SK-N-SH treated with all-trans-retinoic acid at 6 μM for 48 hours (cell line): Measurements from ENCODE around the gene CFH.
A peak's percentile ranks its signal among the peaks of the same experiment; 100 is the strongest.
"Not testable (repeated sequence)": the region's sequence is repeated elsewhere in the genome, so short reads cannot be mapped to it uniquely, and the experiment has no call there.

Experiments
- ATAC-seq: fragments of 200-7000 bp; cut with Tn5 transposase; 3 replicates; pipeline ENCODE4 v1.9.1; 2020; ENCODE audit warnings: mild to moderate bottlenecking, moderate library complexity
- ARNTL ChIP-seq: fragments of 450-650 bp; formaldehyde crosslinking; IDR thresholded peaks from 2 replicates; pipeline ENCODE4 v1.5.0; 2020; ENCODE audit warnings: low read depth, mild to moderate bottlenecking, moderate library complexity, borderline replicate concordance
- BACH2 ChIP-seq: fragments of 250-450 bp; sonication (Bioruptor Pico); IDR thresholded peaks from 2 replicates; pipeline ENCODE4 v1.9.0; 2021; ENCODE audit warnings: mild to moderate bottlenecking, borderline replicate concordance
- CREB5 ChIP-seq: fragments of 250-450 bp; sonication (Bioruptor Pico); IDR thresholded peaks from 2 replicates; pipeline ENCODE4 v1.5.1; 2020; ENCODE audit warnings: low read depth, mild to moderate bottlenecking, moderate library complexity
- CSDC2 ChIP-seq: fragments of 250-450 bp; sonication (Bioruptor Pico); IDR thresholded peaks from 2 replicates; pipeline ENCODE4 v1.5.0; 2020; ENCODE audit warnings: mild to moderate bottlenecking, moderate library complexity
- ESRRG ChIP-seq: fragments of 250-450 bp; sonication (Bioruptor Pico); IDR thresholded peaks from 2 replicates; pipeline ENCODE4 v1.6.1; 2021; ENCODE audit warnings: mild to moderate bottlenecking
- ISL1 ChIP-seq: fragments of 250-450 bp; sonication (Bioruptor Pico); IDR thresholded peaks from 2 replicates; pipeline ENCODE4 v2.1.2; 2022; ENCODE audit warnings: mild to moderate bottlenecking, moderate library complexity
- OSR1 ChIP-seq: fragments of 250-450 bp; sonication (Bioruptor Pico); IDR thresholded peaks from 2 replicates; pipeline ENCODE4 v1.8.0; 2022; ENCODE audit warnings: moderate library complexity, mild to moderate bottlenecking, inconsistent platforms
- PATZ1 ChIP-seq: fragments of 250-450 bp; sonication (Bioruptor Pico); IDR thresholded peaks from 2 replicates; pipeline ENCODE4 v1.8.0; 2020; ENCODE audit warnings: mild to moderate bottlenecking, moderate library complexity, borderline replicate concordance
- PPARA ChIP-seq: fragments of 250-450 bp; sonication (Bioruptor Pico); IDR thresholded peaks from 2 replicates; pipeline ENCODE4 v1.5.0; 2020; ENCODE audit warnings: mild to moderate bottlenecking, borderline replicate concordance
- RARB ChIP-seq: fragments of 250-450 bp; sonication (Bioruptor Pico); IDR thresholded peaks from 2 replicates; pipeline ENCODE4 v1.8.0; 2021; ENCODE audit warnings: mild to moderate bottlenecking, moderate library complexity
- TCF4 ChIP-seq: fragments of 250-450 bp; sonication (Bioruptor Pico); IDR thresholded peaks from 2 replicates; pipeline ENCODE4 v1.8.0; 2021; ENCODE audit warnings: mild to moderate bottlenecking, moderate library complexity, borderline replicate concordance
- TOX ChIP-seq: fragments of 250-450 bp; sonication (Bioruptor Pico); IDR thresholded peaks from 2 replicates; pipeline ENCODE4 v1.8.0; 2021; ENCODE audit warnings: mild to moderate bottlenecking, moderate library complexity, borderline replicate concordance
- TSHZ2 ChIP-seq: fragments of 250-450 bp; sonication (Bioruptor Pico); IDR thresholded peaks from 2 replicates; pipeline ENCODE4 v1.5.0; 2020; ENCODE audit warnings: mild to moderate bottlenecking, moderate library complexity
- ZC3H10 ChIP-seq: fragments of 250-450 bp; sonication (Bioruptor Pico); IDR thresholded peaks from 2 replicates; pipeline ENCODE4 v1.5.1; 2021; ENCODE audit warnings: mild to moderate bottlenecking, moderate library complexity
- ZFP3 ChIP-seq: fragments of 250-450 bp; sonication (Bioruptor Pico); IDR thresholded peaks from 2 replicates; pipeline ENCODE4 v1.5.0; 2020; ENCODE audit warnings: mild to moderate bottlenecking, moderate library complexity
- ZNF565 ChIP-seq: fragments of 450-650 bp; formaldehyde crosslinking; conservative IDR thresholded peaks from 2 replicates; pipeline ENCODE4 v1.5.0; 2020; ENCODE audit warnings: low read depth, mild to moderate bottlenecking, moderate library complexity
- ZNF70 ChIP-seq: fragments of 450-650 bp; formaldehyde crosslinking; IDR thresholded peaks from 2 replicates; pipeline ENCODE4 v1.5.0; 2020; ENCODE audit warnings: mild to moderate bottlenecking, moderate library complexity
- ZNF8 ChIP-seq: fragments of 450-650 bp; formaldehyde crosslinking; IDR thresholded peaks from 2 replicates; pipeline ENCODE4 v1.5.0; 2020; ENCODE audit warnings: mild to moderate bottlenecking, moderate library complexity
- TF ChIP-seq, protein P1 (sequence below): fragments of 250-450 bp; sonication (Bioruptor Pico); IDR thresholded peaks from 2 replicates; pipeline ENCODE4 v1.5.1; 2021; ENCODE audit warnings: mild to moderate bottlenecking, moderate library complexity
- TF ChIP-seq, protein P2 (sequence below): fragments of 250-450 bp; sonication (Bioruptor Pico); IDR thresholded peaks from 2 replicates; pipeline ENCODE4 v1.8.0; 2021; ENCODE audit warnings: low read depth, mild to moderate bottlenecking, moderate library complexity, borderline replicate concordance

The CFH gene

GRCh38 chr1:196738730-196739129, 86.9 kb downstream of the CFH start:
- TF ChIP-seq ZNF565 (CRISPR knock-in tag): no peak
- no peak for TF ChIP-seq PPARA
- no peak for TF ChIP-seq ESRRG (CRISPR knock-in tag)
- TF ChIP-seq BACH2 (CRISPR knock-in tag): no peak
- no peak for TF ChIP-seq ISL1
- TF ChIP-seq ZNF70 (CRISPR knock-in tag): no peak
- TF ChIP-seq ZFP3 (CRISPR knock-in tag): no peak
- no peak for TF ChIP-seq PATZ1 (CRISPR knock-in tag)
- TF ChIP-seq, protein P1, sequence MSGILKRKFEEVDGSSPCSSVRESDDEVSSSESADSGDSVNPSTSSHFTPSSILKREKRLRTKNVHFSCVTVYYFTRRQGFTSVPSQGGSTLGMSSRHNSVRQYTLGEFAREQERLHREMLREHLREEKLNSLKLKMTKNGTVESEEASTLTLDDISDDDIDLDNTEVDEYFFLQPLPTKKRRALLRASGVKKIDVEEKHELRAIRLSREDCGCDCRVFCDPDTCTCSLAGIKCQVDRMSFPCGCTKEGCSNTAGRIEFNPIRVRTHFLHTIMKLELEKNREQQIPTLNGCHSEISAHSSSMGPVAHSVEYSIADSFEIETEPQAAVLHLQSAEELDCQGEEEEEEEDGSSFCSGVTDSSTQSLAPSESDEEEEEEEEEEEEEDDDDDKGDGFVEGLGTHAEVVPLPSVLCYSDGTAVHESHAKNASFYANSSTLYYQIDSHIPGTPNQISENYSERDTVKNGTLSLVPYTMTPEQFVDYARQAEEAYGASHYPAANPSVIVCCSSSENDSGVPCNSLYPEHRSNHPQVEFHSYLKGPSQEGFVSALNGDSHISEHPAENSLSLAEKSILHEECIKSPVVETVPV (CRISPR knock-in tag): no peak
- TF ChIP-seq ZC3H10 (CRISPR knock-in tag): no peak
- TF ChIP-seq RARB (CRISPR knock-in tag): no peak
- no peak for TF ChIP-seq CSDC2
- no peak for TF ChIP-seq CREB5
- no peak for TF ChIP-seq ZNF8 (CRISPR knock-in tag)
- no peak for TF ChIP-seq TSHZ2 (CRISPR knock-in tag)
- no peak for TF ChIP-seq OSR1 (CRISPR knock-in tag)
- no peak for TF ChIP-seq TOX (CRISPR knock-in tag)
- TF ChIP-seq, protein P2, sequence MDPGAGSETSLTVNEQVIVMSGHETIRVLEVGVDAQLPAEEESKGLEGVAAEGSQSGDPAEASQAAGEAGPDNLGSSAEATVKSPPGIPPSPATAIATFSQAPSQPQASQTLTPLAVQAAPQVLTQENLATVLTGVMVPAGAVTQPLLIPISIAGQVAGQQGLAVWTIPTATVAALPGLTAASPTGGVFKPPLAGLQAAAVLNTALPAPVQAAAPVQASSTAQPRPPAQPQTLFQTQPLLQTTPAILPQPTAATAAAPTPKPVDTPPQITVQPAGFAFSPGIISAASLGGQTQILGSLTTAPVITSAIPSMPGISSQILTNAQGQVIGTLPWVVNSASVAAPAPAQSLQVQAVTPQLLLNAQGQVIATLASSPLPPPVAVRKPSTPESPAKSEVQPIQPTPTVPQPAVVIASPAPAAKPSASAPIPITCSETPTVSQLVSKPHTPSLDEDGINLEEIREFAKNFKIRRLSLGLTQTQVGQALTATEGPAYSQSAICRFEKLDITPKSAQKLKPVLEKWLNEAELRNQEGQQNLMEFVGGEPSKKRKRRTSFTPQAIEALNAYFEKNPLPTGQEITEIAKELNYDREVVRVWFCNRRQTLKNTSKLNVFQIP (CRISPR knock-in tag): no peak
- no peak for ATAC-seq

DNA sequence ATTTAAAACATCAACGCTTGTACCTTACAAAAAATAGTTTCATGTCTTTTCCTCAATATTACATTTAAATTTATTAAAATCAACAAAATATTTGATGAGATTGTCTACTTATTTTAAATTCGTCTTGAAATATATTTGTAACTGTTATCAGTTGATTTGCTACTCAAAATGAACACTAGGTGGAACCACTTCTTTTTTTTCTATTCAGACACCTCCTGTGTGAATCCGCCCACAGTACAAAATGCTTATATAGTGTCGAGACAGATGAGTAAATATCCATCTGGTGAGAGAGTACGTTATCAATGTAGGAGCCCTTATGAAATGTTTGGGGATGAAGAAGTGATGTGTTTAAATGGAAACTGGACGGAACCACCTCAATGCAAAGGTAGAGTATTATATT, 91.4 kb downstream of the CFH start:
- ATAC-seq: peak; percentile 93

GRCh38 chr1:196765019-196765740, 113.3 kb downstream of the CFH start:
- ATAC-seq: not testable (repeated sequence)

- ATAC-seq: not testable (repeated sequence)
Measured at GRCh38 chr1:196769823-196770222, 118.0 kb downstream of the CFH start.

- no peak for TF ChIP-seq ARNTL (CRISPR knock-in tag)
- TF ChIP-seq ISL1: no peak
- TF ChIP-seq, protein P1 (CRISPR knock-in tag): no peak
- TF ChIP-seq OSR1 (CRISPR knock-in tag): no peak
- TF ChIP-seq TSHZ2 (CRISPR knock-in tag): no peak
- no peak for TF ChIP-seq CSDC2
- TF ChIP-seq TCF4 (CRISPR knock-in tag): no peak
- TF ChIP-seq TOX (CRISPR knock-in tag): no peak
- TF ChIP-seq PPARA: no peak
- no peak for TF ChIP-seq ESRRG (CRISPR knock-in tag)
- no peak for TF ChIP-seq ZC3H10 (CRISPR knock-in tag)
- no peak for ATAC-seq
Measured at GRCh38 chr1:196773713-196774112, 121.9 kb downstream of the CFH start.
